ENCODE measurements around the gene GNAI3.

Gene GNAI3

DNA sequence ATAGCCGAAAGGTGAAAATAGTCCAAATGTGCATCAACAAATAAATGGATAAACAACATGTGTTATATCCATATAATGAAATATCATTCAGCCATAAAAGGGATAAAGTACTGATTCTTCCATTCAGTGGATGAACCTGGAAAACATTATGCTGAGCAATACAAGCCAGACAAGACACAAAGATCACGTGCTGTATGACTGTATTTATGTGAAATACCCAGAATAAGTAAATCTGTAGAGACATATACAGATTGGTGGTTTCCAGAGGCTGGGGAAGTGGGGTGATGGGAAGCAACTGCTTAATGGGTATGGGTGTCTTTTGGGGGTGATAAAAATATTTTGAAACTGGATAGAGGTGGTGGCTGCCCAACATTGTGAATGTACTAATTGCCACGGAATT, 94.2 kb downstream of the GNAI3 start:
- peaks cover 0 to 14% (median 10%) of the 10 kb centered on the region in 5 donors for H3K4me1 ChIP-seq (ENCODE audit: control insufficient read depth in 5 of 5, insufficient read depth in 5 of 5, low read length in 5 of 5)
- H3K4me3 ChIP-seq (ENCODE audit: low read depth in 1 of 5, low read length in 5 of 5), result no peak overlapping the region
- no peak overlapping the region for H3K9ac ChIP-seq (ENCODE audit: low read length in 5 of 5)
- H3K36me3 ChIP-seq (ENCODE audit: control insufficient read depth in 5 of 5, insufficient read depth in 5 of 5, low read length in 5 of 5), result no peaks in the 10 kb centered on the region
- no peak overlapping the region for H3K27ac ChIP-seq (ENCODE audit: low read depth, low read length)
- no peaks in the 10 kb centered on the region for H3K9me3 ChIP-seq (ENCODE audit: control insufficient read depth in 5 of 5, low read length in 5 of 5)
- H3K27me3 ChIP-seq (ENCODE audit: control insufficient read depth in 5 of 5, insufficient read depth in 4 of 5, low read length in 5 of 5), result no peaks in the 10 kb centered on the region

GRCh38 chr1:109643385-109644230, 95.2 kb downstream of the GNAI3 start:
- Histone ChIP-seq H3K4me1 (ENCODE audit: control insufficient read depth in 5 of 5, insufficient read depth in 5 of 5, low read length in 5 of 5) (peaks cover 0 to 14% (median 10%) of the 10 kb centered on the region in 5 donors), H3K4me3 (ENCODE audit: low read depth in 1 of 5, low read length in 5 of 5) (peak overlapping the region in 1 of 5 donors; percentile 26), H3K9me3 (ENCODE audit: control insufficient read depth in 5 of 5, low read length in 5 of 5) (no peaks in the 10 kb centered on the region), H3K36me3 (ENCODE audit: control insufficient read depth in 5 of 5, insufficient read depth in 5 of 5, low read length in 5 of 5) (no peaks in the 10 kb centered on the region), H3K27ac (ENCODE audit: low read depth, low read length) (no peak overlapping the region), H3K27me3 (ENCODE audit: control insufficient read depth in 5 of 5, insufficient read depth in 4 of 5, low read length in 5 of 5) (no peaks in the 10 kb centered on the region), H3K9ac (ENCODE audit: low read length in 5 of 5) (peak overlapping the region in 3 of 5 donors; percentile 45 to 68 (median 51))

DNA sequence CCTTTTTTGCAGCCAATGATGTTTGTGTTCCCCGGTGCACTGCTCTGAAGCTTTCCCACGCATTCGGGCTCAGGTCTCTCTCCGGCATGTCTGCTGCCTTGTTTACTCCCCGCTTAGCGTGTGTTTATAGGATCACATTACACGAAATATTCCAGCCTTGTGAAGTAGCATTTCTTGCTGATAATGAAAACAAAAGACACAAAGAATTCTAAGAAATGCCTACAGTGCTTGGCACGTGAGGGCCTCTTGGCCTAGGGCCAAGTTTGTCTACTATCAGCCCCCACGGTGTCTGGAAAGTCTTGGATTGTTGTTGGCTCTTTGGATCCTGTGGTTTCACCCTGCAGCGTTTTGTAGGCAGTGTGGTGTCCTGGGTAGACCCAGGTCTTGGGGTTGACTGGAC, 96.3 kb downstream of the GNAI3 start:
- no peak overlapping the region for H3K4me3 ChIP-seq (ENCODE audit: low read depth in 1 of 5, low read length in 5 of 5)
- H3K9me3 ChIP-seq (ENCODE audit: control insufficient read depth in 5 of 5, low read length in 5 of 5), result no peaks in the 10 kb centered on the region
- H3K27me3 ChIP-seq (ENCODE audit: control insufficient read depth in 5 of 5, insufficient read depth in 4 of 5, low read length in 5 of 5), result no peaks in the 10 kb centered on the region
- H3K36me3 ChIP-seq (ENCODE audit: control insufficient read depth in 5 of 5, insufficient read depth in 5 of 5, low read length in 5 of 5), result no peaks in the 10 kb centered on the region
- no peak overlapping the region for H3K9ac ChIP-seq (ENCODE audit: low read length in 5 of 5)
- H3K27ac ChIP-seq (ENCODE audit: low read depth, low read length), result no peak overlapping the region
- peaks cover 0 to 15% (median 13%) of the 10 kb centered on the region in 5 donors for H3K4me1 ChIP-seq (ENCODE audit: control insufficient read depth in 5 of 5, insufficient read depth in 5 of 5, low read length in 5 of 5)

GRCh38 chr1:109649491-109649914, 101.1 kb downstream of the GNAI3 start:
- Histone ChIP-seq H3K36me3 (ENCODE audit: control insufficient read depth in 5 of 5, insufficient read depth in 5 of 5, low read length in 5 of 5) (no peaks in the 10 kb centered on the region), H3K4me1 (ENCODE audit: control insufficient read depth in 5 of 5, insufficient read depth in 5 of 5, low read length in 5 of 5) (peaks cover 0 to 3% (median 0%) of the 10 kb centered on the region in 5 donors), H3K9me3 (ENCODE audit: control insufficient read depth in 5 of 5, low read length in 5 of 5) (no peaks in the 10 kb centered on the region), H3K9ac (ENCODE audit: low read length in 5 of 5) (peak overlapping the region in 1 of 5 donors; percentile 43), H3K27ac (ENCODE audit: low read depth, low read length) (no peak overlapping the region), H3K27me3 (ENCODE audit: control insufficient read depth in 5 of 5, insufficient read depth in 4 of 5, low read length in 5 of 5) (no peaks in the 10 kb centered on the region), H3K4me3 (ENCODE audit: low read depth in 1 of 5, low read length in 5 of 5) (peak overlapping the region in 4 of 5 donors; percentile 12 to 52 (median 28))

GRCh38 chr1:109650609-109651008, 102.2 kb downstream of the GNAI3 start:
- Histone ChIP-seq H3K9ac (ENCODE audit: low read length in 5 of 5) (no peak overlapping the region), H3K9me3 (ENCODE audit: control insufficient read depth in 5 of 5, low read length in 5 of 5) (no peaks in the 10 kb centered on the region), H3K27me3 (ENCODE audit: control insufficient read depth in 5 of 5, insufficient read depth in 4 of 5, low read length in 5 of 5) (no peaks in the 10 kb centered on the region), H3K4me1 (ENCODE audit: control insufficient read depth in 5 of 5, insufficient read depth in 5 of 5, low read length in 5 of 5) (peaks cover 0 to 10% (median 7%) of the 10 kb centered on the region in 5 donors), H3K4me3 (ENCODE audit: low read depth in 1 of 5, low read length in 5 of 5) (no peak overlapping the region), H3K36me3 (ENCODE audit: control insufficient read depth in 5 of 5, insufficient read depth in 5 of 5, low read length in 5 of 5) (no peaks in the 10 kb centered on the region), H3K27ac (ENCODE audit: low read depth, low read length) (no peak overlapping the region)

- H3K9ac ChIP-seq (ENCODE audit: low read length in 5 of 5), result no peak overlapping the region
- H3K27me3 ChIP-seq (ENCODE audit: control insufficient read depth in 5 of 5, insufficient read depth in 4 of 5, low read length in 5 of 5), result no peaks in the 10 kb centered on the region
- no peak overlapping the region for H3K4me3 ChIP-seq (ENCODE audit: low read depth in 1 of 5, low read length in 5 of 5)
- no peaks in the 10 kb centered on the region for H3K36me3 ChIP-seq (ENCODE audit: control insufficient read depth in 5 of 5, insufficient read depth in 5 of 5, low read length in 5 of 5)
- no peaks in the 10 kb centered on the region for H3K9me3 ChIP-seq (ENCODE audit: control insufficient read depth in 5 of 5, low read length in 5 of 5)
- H3K27ac ChIP-seq (ENCODE audit: low read depth, low read length), result no peak overlapping the region
- H3K4me1 ChIP-seq (ENCODE audit: control insufficient read depth in 5 of 5, insufficient read depth in 5 of 5, low read length in 5 of 5), result peaks cover 0 to 24% (median 18%) of the 10 kb centered on the region in 5 donors
These were observed 104.0 kb downstream of the GNAI3 start for GRCh38 chr1:109652402-109652801.

DNA sequence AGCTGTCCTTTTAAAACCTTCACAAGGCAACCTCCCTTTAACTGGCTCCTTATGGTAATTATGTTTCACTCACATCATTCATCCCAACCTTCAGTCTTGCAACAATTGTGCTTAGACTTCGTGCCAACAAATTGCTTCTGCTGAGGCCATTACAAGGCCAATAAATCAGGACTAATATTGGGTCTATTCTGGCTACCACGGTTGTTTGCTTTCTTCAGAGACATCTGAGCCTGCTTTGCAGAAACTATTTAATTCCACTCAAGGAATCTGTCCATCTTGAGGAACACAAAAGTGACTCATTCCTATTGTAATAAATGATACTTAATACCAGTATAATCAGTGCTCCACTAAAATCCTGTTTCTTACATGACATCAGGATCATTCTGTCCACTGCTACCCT, 104.9 kb downstream of the GNAI3 start:
- H3K9me3 ChIP-seq (ENCODE audit: control insufficient read depth in 5 of 5, low read length in 5 of 5), result no peaks in the 10 kb centered on the region
- H3K4me3 ChIP-seq (ENCODE audit: low read depth in 1 of 5, low read length in 5 of 5), result no peak overlapping the region
- peaks cover 0 to 9% (median 0%) of the 10 kb centered on the region in 5 donors for H3K36me3 ChIP-seq (ENCODE audit: control insufficient read depth in 5 of 5, insufficient read depth in 5 of 5, low read length in 5 of 5)
- H3K27ac ChIP-seq (ENCODE audit: low read depth, low read length), result no peak overlapping the region
- peaks cover 0 to 24% (median 18%) of the 10 kb centered on the region in 5 donors for H3K4me1 ChIP-seq (ENCODE audit: control insufficient read depth in 5 of 5, insufficient read depth in 5 of 5, low read length in 5 of 5)
- no peaks in the 10 kb centered on the region for H3K27me3 ChIP-seq (ENCODE audit: control insufficient read depth in 5 of 5, insufficient read depth in 4 of 5, low read length in 5 of 5)
- H3K9ac ChIP-seq (ENCODE audit: low read length in 5 of 5), result no peak overlapping the region

DNA sequence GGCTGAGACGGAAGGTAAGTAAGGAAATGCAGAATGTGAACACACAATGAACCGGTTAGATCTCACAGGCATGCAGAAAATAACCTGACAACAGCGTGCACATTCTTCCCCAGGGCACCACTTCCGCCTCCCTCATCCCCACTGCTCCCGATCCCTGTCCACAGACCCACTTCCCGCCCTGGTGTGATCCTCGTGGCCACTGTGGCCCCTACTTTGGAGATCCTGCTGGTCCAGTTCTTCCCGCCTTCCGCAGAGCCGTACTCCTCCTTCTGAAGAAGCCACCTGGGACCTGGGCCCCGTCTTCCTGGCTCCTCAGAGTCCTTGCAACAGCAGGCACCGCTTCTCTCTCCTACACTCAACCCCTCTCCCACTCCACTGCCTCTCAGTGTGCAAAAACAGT, 106.1 kb downstream of the GNAI3 start:
- no peaks in the 10 kb centered on the region for H3K9me3 ChIP-seq (ENCODE audit: control insufficient read depth in 5 of 5, low read length in 5 of 5)
- peaks cover 0 to 22% (median 18%) of the 10 kb centered on the region in 5 donors for H3K4me1 ChIP-seq (ENCODE audit: control insufficient read depth in 5 of 5, insufficient read depth in 5 of 5, low read length in 5 of 5)
- no peak overlapping the region for H3K27ac ChIP-seq (ENCODE audit: low read depth, low read length)
- H3K36me3 ChIP-seq (ENCODE audit: control insufficient read depth in 5 of 5, insufficient read depth in 5 of 5, low read length in 5 of 5), result peaks cover 0 to 18% (median 11%) of the 10 kb centered on the region in 5 donors
- H3K27me3 ChIP-seq (ENCODE audit: control insufficient read depth in 5 of 5, insufficient read depth in 4 of 5, low read length in 5 of 5), result no peaks in the 10 kb centered on the region
- no peak overlapping the region for H3K9ac ChIP-seq (ENCODE audit: low read length in 5 of 5)
- H3K4me3 ChIP-seq (ENCODE audit: low read depth in 1 of 5, low read length in 5 of 5), result no peak overlapping the region

GRCh38 chr1:109655615-109656519, 107.5 kb downstream of the GNAI3 start, which contains the start of gene GSTM4:
Gene GSTM4, plus strand, starts transcription at chr1:109656099. Its CDS starts 291 bp downstream, at chr1:109656390.
- Histone ChIP-seq H3K27ac (ENCODE audit: low read depth, low read length) (peak within 1 kb of the TSS; percentile 83), H3K4me3 (ENCODE audit: low read depth in 1 of 5, low read length in 5 of 5) (peak within 1 kb of the TSS; percentile 83 to 96 (median 85)), H3K9me3 (ENCODE audit: control insufficient read depth in 5 of 5, low read length in 5 of 5) (no peaks in the 10 kb centered on the region), H3K27me3 (ENCODE audit: control insufficient read depth in 5 of 5, insufficient read depth in 4 of 5, low read length in 5 of 5) (no peaks in the 10 kb centered on the region), H3K36me3 (ENCODE audit: control insufficient read depth in 5 of 5, insufficient read depth in 5 of 5, low read length in 5 of 5) (peaks cover 0 to 31% (median 22%) of the 10 kb centered on the region in 5 donors), H3K4me1 (ENCODE audit: control insufficient read depth in 5 of 5, insufficient read depth in 5 of 5, low read length in 5 of 5) (peaks cover 0 to 21% (median 18%) of the 10 kb centered on the region in 5 donors), H3K9ac (ENCODE audit: low read length in 5 of 5) (peak within 1 kb of the TSS; percentile 38 to 86 (median 84))
